ENCODE results near the gene PAAF1.

GRCh38 chr11:73859671-73860070 lies 17.1 kb upstream of the PAAF1 start:
- TF ChIP-seq POLR2A (IDR thresholded peaks at IDR 0.05; ENCODE audit: low read length) (no peak), GATA1 (IDR thresholded peaks at IDR 0.05; ENCODE audit: low read depth, low read length) (no peak)
